GM21737 (cell line): ENCODE data around the gene TMEM213.

Experiments used
- ATAC-seq: cut with Tn5 transposase; IDR thresholded peaks from one replicate; pipeline ENCODE4 v1.9.1; 2021; ENCODE audit warnings: mild to moderate bottlenecking, moderate library complexity; ENCODE audit not compliant: unreplicated experiment

Gene TMEM213

DNA sequence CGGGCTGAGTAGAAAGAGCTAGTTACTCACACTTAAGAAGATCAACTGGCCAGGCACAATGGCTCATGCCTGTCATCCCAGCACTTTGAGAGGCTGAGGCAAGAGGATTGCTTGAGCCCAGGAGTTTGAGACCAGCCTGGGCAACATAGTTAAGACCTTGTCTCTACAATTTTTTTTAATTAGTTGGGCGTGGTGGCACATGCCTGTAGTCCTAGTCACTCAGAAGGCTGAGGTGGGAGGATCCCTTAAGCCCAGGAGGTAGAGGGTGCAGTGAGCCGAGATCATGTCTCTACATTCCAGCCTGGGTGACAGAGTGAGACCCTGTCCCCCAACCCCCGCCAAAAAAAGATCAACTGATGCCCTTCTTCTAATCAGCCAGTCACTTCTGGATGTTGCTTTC, 74.8 kb downstream of the TMEM213 start:
- no peak for ATAC-seq

DNA sequence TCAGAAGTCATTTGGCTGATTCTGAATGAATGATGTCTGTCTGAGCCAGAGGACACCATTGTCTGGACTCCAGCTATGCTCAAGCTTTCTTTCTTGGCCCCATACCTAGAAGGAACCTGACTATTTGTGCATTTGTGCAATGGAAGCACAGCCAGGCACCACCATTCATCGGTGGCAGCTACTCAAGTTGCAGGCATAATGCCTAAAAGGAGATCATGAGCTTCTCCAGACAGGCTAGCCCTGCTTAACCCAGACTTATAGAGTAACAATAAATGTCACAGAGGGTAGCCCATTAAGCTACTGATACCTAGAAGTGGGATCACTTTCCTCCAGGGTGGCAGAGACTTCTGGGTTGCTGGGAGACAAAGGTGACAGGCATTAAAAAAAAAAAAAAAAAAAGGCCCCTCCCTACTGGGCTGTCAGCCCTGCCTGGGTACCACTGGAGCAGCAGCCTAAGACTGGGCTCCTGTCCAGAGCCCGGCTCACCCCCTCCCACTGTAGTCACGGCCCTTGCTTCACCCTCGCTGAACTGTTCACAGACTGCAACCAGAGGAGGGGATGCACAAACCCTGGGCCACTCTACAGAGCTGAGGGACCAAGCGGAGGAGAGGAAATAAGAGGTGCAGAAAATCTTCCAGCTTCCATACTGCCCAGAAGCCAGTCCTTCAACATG, 75.6 kb downstream of the TMEM213 start:
- ATAC-seq, result no peak

DNA sequence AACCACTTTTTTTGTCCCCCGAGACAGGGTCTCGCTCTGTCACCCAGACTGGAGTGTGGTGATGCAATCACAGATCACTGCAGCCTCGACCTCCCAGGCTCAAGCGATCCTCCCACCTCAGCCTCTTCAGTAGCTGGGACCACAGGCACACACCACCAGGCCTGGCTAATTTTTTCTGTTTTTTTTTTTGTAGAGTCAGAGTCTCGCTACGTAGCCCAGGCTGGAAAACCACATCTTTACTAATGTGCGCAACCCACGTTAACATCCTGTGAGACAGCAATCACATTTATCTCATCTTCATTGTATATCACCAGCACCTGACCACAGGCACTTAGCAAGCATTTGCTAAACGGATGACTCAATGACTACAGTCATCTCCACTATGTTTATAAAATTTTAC, 78.0 kb downstream of the TMEM213 start:
- ATAC-seq, result no peak

DNA sequence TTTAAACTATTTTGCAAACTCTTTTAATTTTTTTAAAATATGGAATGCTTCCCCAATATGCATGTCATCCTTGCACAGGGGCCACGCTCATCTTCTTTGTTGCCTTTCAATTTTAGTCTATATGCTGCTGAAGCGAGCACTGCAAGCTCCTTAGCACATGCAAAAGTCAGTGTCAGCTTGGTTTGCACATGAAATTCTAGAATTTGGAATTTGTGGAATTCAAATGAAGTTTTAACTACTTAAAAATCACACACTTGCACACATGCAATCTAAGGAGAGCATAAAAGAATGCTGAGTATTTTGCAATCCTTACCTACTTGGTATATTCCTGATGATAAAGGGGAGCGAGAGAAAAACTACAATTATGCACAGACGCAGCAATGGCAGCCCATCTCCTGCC, 78.5 kb downstream of the TMEM213 start:
- no peak for ATAC-seq

DNA sequence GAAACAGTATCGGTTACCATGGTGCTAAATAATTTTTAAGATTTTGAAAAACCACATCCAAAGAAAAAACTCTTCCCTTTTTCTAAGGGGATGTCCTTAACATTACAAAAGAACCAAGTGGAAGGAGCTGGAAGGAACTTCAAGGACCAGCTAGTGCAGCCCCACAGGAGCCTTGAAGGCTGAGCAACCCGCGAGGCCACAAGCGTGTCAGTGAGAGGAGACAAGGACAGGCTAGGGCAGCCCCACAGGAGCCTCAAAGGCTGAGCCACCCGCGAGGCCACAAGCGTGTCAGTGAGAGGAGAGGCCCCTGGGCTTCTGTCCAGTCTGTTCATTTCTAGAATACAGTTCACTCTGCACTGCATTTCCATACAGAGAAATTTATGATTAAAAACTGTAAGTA, 80.3 kb downstream of the TMEM213 start:
- ATAC-seq, result no peak

DNA sequence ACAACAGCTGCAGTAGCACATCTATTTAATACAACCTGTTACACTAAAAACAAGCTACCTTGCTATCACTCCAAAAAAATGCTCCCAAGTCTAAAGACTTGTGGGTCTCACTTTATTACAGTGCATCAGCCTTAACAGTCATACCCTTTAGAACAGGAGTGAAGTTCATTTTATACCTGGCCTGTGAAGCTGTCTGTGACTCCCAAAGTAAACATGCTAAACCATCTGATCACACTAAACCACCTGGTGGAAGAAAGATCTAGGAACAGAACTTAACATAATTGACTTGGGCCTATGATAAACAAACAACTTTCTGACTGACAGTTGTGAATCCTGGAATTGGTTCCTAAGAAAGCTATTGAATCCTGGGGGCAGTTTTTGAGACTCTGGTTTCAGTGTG, 81.1 kb downstream of the TMEM213 start:
- no peak for ATAC-seq

DNA sequence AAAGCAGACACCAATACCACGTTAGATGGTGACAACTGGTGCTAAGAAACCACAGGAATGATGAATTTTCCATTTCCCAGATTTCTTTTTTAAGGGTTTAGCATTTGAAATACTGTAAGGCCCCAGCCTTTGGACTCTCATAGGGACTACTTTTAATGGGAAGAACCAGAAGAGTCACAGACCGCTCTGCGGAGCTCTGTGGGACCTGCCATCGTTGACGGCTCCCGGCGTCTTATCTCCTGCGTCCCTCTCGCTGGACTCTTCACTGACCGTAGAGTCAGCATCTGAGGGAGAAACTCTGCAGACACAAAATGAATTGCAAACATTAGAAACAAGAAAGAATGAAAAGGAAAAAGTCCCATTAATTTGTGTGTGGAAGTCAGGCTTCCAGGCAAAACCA, 81.6 kb downstream of the TMEM213 start:
- no peak for ATAC-seq

DNA sequence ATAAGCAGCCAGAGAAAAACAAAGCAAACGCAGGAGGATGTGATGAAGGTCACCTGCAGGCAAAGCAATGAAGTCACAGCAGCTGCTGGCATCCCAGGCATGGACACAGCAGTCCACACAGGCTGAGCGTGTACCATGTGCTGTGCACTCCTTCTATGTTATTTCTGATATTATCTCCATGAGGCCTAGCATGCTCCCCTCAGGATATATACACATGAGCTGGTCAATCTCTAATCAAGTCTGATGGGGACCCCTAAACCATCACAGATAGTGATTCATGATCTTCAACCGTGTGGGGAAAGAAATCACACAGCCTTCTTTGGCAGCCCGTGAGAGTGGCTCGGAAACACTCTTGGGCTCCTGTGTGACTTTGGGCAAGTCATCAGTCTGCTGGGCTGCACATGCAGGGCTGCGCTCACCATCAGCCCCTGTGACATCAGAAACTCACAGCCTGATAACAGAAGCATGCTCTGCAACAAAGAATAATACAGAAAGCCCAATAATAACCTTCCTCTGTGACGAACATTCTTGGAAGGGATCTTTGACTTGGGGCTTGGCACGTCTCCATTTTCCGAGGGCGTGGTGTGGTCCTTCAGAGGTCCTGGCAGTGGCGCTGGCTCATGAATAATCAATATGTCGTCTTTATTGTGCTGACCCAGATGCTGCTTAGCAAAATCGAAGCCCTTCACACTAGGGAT, 83.2 kb downstream of the TMEM213 start:
- ATAC-seq, result no peak

DNA sequence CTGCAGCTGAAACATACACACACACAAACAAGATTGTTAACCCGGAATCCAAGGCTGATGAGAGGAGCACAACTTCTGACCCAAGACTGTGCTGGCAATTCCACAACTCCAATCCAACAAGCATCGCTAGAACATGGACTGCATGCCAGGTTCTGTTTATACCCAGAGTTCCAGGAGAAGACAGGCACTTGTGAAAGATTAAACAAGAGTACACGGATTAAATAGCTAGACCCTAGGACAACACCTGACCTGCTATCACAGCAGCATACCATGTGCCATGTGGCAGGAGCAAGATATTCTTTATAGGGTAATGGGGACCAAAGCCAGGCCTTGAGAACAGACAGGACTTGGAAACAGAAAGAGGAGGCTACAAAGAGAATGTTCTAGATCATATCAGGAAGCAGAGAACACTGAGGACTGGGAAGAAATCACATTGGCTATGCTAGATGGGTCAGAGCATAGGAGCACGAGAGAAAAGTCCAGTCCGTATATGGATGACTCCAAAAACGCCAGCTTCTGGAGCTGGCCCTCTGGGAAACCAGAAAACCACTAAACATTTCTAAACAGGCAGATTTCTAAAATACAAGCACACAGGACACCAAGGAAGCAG, 83.9 kb downstream of the TMEM213 start:
- ATAC-seq, result no peak

DNA sequence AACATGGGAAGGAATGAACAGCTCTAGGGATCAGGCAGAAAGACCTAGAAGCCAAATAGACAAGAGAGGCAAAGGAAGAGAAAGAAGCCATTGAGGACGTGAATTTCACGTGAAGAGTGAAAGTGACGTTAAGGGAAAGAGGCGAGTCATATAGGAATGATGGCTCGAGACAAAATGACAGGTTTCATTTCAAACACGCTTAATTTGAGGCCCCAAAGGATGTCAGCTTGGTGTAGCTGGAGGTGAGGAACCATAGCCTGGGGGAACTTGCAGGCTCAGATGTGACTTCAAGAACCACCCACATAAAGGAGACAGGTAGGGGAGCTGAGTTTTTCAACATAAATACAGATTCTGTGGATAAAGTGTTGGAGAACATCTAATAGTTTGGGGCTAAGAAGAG, 84.5 kb downstream of the TMEM213 start:
- ATAC-seq, result no peak

DNA sequence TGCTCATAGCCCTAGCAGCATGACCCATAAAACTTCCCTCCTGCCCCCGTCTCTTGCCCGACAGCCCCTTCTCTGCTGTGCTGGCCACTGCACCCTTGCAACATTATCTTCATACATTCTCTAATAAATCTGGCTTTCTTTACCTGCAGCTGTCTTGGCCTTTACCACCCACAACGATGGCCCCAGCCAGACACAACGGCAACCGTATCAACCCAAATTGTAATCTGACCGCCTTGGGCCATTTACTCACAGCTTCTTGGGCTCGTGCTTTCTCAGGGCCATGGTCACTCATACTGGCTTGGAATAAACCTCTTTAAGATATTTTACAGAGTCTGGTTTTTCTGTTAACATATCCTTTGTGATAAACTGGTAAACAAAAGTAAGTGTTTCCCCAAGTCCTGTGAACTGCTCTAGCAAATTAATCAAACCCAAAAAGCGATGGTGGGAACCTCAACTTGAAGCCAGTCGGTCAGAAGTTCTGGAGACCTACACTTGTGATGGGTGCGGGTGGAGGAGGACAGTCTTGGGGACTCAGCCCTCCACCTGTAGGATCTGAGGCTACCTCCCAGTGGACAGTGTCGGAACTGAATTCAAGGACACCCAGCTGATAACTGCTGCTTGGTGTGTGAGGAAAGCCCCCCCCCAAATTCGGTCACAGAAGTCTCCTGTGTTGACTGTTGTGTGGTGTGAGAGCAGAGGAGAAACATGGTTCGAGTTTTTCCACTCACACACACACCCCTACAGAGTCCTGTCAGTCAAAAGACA, 87.8 kb downstream of the TMEM213 start:
- ATAC-seq, result no peak

DNA sequence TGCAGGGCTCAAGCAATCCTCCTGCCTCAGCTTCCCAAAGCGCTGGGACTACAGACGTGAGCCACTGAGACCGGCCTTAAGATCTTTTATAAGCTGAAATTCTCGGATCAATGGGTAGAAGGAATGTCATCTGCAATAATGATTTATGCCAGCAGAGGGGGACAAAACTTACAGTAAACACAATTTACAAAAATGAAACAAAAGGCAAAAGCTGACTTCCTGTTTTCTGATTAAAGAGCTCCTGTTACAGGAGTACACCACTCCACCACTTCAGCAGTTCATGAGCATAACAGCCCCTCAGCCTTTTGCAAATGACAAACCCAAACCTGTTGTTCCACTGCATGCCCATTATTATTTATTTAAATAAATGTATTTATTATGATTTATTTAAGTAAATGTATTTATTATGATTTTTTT, 88.7 kb downstream of the TMEM213 start:
- ATAC-seq, result peak; percentile 81

DNA sequence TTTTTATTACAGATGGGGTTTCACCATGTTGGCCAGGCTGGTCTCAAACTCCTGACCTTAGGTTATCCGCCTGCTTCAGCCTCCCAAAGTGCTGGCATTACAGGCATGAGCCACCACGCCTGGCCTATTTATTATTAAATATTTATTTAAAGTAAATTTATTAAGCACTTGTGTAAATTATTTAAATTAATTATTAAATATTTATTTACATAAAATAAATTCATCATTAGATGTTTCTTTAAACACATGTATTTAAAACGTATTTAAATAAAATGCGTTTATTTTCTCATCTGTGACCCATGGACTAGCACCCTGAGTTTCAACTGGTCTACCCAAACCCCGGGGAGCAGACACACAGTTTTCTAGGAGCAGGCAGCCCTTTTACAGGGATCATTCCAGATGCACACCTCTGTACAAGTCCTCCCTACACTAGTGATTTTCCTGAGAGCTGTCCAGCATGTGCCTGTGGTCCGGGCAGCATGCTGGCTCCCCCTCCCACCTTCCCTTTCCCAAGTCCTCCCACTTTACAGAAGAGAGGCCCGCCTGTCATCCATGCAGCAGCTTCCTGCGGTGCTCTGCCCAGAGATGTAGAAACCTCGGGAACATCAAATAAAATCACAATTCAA, 89.4 kb downstream of the TMEM213 start:
- ATAC-seq, result no peak
